Measurements from ENCODE around the gene CEP170B. TPM values are rescaled to one million over a fixed set of nuclear protein-coding genes. Genes with fewer than 3 reads are reported as not detected.
A peak's percentile ranks its signal among the peaks of the same experiment; 100 is the strongest.

The CEP170B gene
- total RNA-seq = 1 to 10 TPM; 3.0 TPM

DNA sequence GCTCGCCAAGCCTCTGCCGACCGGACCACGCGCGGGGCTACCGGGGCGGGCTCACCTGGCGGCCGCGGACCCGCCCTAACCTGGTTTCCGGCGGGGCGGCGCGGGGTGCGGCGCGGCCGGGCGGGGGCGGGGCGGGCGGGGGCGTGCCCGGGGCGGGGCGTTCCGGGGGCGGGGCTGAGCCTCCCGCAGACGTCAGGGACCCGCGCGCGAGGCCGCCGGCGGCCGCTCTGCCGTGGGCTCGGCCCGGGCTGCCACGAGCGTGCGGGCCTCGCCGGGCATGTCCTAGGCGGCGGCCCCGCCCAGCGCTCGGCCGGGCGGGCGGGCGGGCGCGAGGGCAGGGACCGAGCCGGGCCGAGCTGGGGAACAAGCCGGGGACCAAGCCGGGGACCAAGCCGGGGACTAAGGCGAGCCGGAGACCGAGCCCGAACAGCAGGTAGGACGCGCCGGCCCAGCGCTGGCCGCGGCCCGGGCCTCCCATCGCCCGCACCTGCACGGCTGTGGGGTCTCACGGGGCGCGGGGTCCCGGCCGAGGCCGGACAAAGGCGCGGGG is at the start of gene CEP170B:
Gene CEP170B (plus strand): TSS at position 188 of the 550 bp plus-strand sequence. CDS start 3,183 bp downstream, outside the sequence.
- peak; percentile 40 for DNase-seq
- ChIA-PET POLR2A (no interaction called here), CTCF (no interaction called here)
- H3K36me3 Mint-ChIP-seq (ENCODE audit: low read depth) = no peaks in the 10 kb centered on the region
- peaks cover 12% of the 10 kb centered on the region for H3K4me1 Mint-ChIP-seq
- peaks cover 27% of the 10 kb centered on the region for H3K27me3 Mint-ChIP-seq
- H3K4me3 Mint-ChIP-seq = peak within 1 kb of the TSS; percentile 58
- no peaks in the 10 kb centered on the region for H3K9me3 Mint-ChIP-seq
- H3K27ac Mint-ChIP-seq = peak within 1 kb of the TSS; percentile 41

DNA sequence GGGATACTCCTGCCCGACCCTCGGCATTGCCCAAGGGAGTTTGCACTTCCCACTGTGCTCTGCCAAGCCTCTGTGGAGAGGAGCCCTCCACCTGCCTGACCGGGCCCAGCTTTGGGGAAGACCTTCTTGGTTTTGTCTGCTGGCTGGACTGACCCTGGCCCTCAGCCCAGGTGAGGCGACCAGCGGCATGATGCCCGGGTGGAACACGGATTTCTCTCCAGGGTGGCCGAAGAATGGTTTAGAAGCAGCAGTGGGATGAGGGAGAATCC is 48.5 kb upstream of the CEP170B start:
- Mint-ChIP-seq H3K4me3 (peak overlapping the region; percentile 86), H3K9me3 (no peaks in the 10 kb centered on the region), H3K27me3 (no peaks in the 10 kb centered on the region), H3K36me3 (ENCODE audit: low read depth) (peaks cover 3% of the 10 kb centered on the region), H3K4me1 (peaks cover 23% of the 10 kb centered on the region), H3K27ac (peak overlapping the region; percentile 92)
- DNase-seq = no peak
- POLR2A ChIA-PET = no interaction called here
- CTCF ChIA-PET = interaction anchor here (0.6 kb wide), 1 partner anchor 1858 kb away, joined by 3 read pairs; no protein-coding TSS in a partner anchor

GRCh38 chr14:104817930-104818713 is 46.9 kb upstream of the CEP170B start:
- ChIA-PET POLR2A (no interaction called here), CTCF (interaction anchor here (0.8 to 1.2 kb wide), 3 partner anchors 13 to 49 kb away, joined by 3 to 4 read pairs (median 3); no protein-coding TSS in a partner anchor)
- Mint-ChIP-seq H3K4me1 (peaks cover 20% of the 10 kb centered on the region), H3K4me3 (no peak overlapping the region), H3K27ac (no peak overlapping the region), H3K27me3 (no peaks in the 10 kb centered on the region), H3K9me3 (no peaks in the 10 kb centered on the region), H3K36me3 (ENCODE audit: low read depth) (peaks cover 3% of the 10 kb centered on the region)
- no peak for DNase-seq

- no peaks in the 10 kb centered on the region for H3K9me3 Mint-ChIP-seq
- CTCF ChIA-PET = interaction anchor here (0.8 to 1.2 kb wide), 4 partner anchors 12 to 50 kb away, joined by 3 to 4 read pairs (median 3); partner anchors contain the start of gene ZBTB42
- no peaks in the 10 kb centered on the region for H3K27me3 Mint-ChIP-seq
- peaks cover 3% of the 10 kb centered on the region for H3K36me3 Mint-ChIP-seq (ENCODE audit: low read depth)
- H3K4me1 Mint-ChIP-seq = peaks cover 17% of the 10 kb centered on the region
- no peak overlapping the region for H3K27ac Mint-ChIP-seq
- DNase-seq = no peak
- no peak overlapping the region for H3K4me3 Mint-ChIP-seq
- POLR2A ChIA-PET = no interaction called here
Observed at GRCh38 chr14:104818714-104819161, 46.3 kb upstream of the CEP170B start.

DNA sequence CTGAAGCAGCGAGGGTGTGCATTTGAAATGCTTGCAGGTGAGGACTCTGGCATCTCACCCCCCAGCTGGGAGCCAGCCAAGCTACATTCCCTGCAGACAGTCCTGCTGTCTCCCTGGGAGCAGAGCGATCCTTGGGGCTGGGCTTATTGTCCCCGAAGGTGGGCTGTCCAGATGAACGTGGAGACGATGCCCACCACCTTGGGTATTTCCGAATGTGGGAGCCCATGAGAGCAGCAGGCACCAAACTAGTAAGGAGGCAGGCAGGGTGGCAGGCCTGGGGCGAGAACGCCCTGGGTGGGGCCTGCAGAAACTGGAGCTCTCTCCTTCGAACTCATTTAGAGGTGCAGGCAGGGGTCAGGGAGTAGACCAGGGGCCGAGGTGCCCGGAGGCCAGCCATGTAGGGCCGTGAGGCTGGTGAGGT is 45.7 kb upstream of the CEP170B start:
- H3K9me3 Mint-ChIP-seq = peaks cover 1% of the 10 kb centered on the region
- H3K27me3 Mint-ChIP-seq = peaks cover 2% of the 10 kb centered on the region
- H3K27ac Mint-ChIP-seq = no peak overlapping the region
- POLR2A ChIA-PET = no interaction called here
- H3K36me3 Mint-ChIP-seq (ENCODE audit: low read depth) = peaks cover 3% of the 10 kb centered on the region
- H3K4me1 Mint-ChIP-seq = peaks cover 10% of the 10 kb centered on the region
- no peak overlapping the region for H3K4me3 Mint-ChIP-seq
- no peak for DNase-seq
- CTCF ChIA-PET = interaction anchor here (1.0 to 1.2 kb wide), 3 partner anchors 19 to 51 kb away, joined by 3 to 4 read pairs (median 3); partner anchors contain the start of gene ZBTB42

- Mint-ChIP-seq H3K27me3 (peaks cover 15% of the 10 kb centered on the region), H3K9me3 (peaks cover 10% of the 10 kb centered on the region), H3K36me3 (ENCODE audit: low read depth) (peaks cover 8% of the 10 kb centered on the region), H3K4me3 (no peak overlapping the region), H3K4me1 (peaks cover 16% of the 10 kb centered on the region), H3K27ac (no peak overlapping the region)
- ChIA-PET CTCF (interaction anchor here (1.4 kb wide), 1 partner anchor 52 kb away, joined by 7 read pairs; no protein-coding TSS in a partner anchor), POLR2A (no interaction called here)
- DNase-seq = no peak
Observed at GRCh38 chr14:104820669-104821228, 44.3 kb upstream of the CEP170B start.

DNA sequence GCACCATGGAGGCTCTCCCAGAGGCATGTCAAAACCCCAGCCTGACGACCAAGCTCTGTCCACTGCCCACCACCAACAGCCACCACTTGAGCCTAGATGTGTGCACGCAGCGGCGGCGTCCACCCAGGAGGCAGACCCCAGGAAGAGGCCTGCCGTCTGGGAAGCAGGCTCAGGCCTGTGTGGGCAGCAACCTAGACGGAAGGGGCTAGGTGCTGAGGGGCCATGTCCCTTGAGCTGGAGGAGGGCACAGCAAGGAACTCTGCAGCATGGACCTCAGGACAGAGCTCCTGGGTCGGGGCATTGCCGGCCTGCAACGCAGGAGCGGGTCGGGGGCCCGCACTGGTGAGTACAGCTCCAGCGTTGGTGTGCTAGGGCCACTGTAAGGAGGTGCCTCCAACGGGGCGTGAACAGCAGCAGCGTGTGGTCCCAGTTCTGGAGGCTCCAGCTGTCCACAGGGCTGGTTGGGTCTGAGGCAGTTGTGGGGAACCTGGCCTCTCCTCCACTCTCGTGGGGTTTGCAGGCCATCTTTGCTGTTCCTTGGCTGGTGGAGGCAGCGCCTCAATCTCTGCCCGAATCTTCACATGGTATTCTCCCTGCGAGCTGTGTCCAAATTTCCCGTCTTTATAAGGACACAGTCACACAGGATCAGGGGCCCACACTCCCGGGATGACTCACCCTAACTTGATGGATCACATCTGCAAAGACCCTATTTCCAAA is 43.7 kb upstream of the CEP170B start:
- Mint-ChIP-seq H3K4me1 (peaks cover 20% of the 10 kb centered on the region), H3K36me3 (ENCODE audit: low read depth) (peaks cover 8% of the 10 kb centered on the region), H3K27me3 (peaks cover 16% of the 10 kb centered on the region), H3K9me3 (peaks cover 10% of the 10 kb centered on the region), H3K27ac (no peak overlapping the region), H3K4me3 (no peak overlapping the region)
- POLR2A ChIA-PET = no interaction called here
- CTCF ChIA-PET = interaction anchor here (0.7 to 1.4 kb wide), 2 partner anchors 53 kb away, joined by 3 to 7 read pairs; no protein-coding TSS in a partner anchor
- no peak for DNase-seq

DNA sequence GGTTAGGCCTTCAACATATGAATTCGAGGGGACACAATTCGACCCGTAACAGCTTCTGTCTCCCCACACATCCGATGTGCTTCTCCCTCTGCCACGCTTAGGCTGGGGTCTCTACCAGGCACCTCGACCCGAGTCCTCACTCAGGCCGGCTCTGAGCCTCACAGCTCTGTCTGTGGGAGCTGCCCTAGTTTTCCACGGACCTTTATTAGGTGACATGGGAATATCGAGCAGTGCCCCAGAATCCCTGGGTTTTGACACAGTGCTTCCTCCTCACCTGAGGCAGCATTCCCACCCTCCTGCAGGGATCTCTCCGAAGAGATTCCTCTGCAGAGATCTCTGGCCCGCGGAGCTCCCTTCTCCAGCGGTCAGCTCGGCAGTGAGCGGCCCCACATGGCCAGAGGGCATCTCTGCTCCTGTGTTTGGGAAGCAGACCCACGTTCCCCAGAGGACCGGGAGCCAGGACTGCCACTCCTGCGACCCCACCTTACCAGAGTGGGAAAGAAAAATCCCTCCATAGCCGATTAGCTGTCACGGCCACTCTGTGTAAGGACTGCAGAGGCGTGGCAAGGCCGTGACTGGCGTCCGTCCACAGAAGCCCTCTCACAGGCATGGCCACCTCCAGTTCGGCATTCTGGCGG is 43.0 kb upstream of the CEP170B start:
- peaks cover 19% of the 10 kb centered on the region for H3K27me3 Mint-ChIP-seq
- ChIA-PET CTCF (interaction anchor here (0.7 to 1.1 kb wide), 2 partner anchors 54 kb away, joined by 3 read pairs; no protein-coding TSS in a partner anchor), POLR2A (no interaction called here)
- no peak overlapping the region for H3K27ac Mint-ChIP-seq
- no peak for DNase-seq
- H3K4me1 Mint-ChIP-seq = peaks cover 16% of the 10 kb centered on the region
- peaks cover 8% of the 10 kb centered on the region for H3K36me3 Mint-ChIP-seq (ENCODE audit: low read depth)
- H3K9me3 Mint-ChIP-seq = peaks cover 10% of the 10 kb centered on the region
- no peak overlapping the region for H3K4me3 Mint-ChIP-seq

- no peak overlapping the region for H3K4me3 Mint-ChIP-seq
- POLR2A ChIA-PET = no interaction called here
- CTCF ChIA-PET = interaction anchor here (1.1 kb wide), 1 partner anchor 55 kb away, joined by 3 read pairs; no protein-coding TSS in a partner anchor
- DNase-seq = no peak
- H3K27me3 Mint-ChIP-seq = peaks cover 26% of the 10 kb centered on the region
- peaks cover 8% of the 10 kb centered on the region for H3K36me3 Mint-ChIP-seq (ENCODE audit: low read depth)
- H3K9me3 Mint-ChIP-seq = peaks cover 10% of the 10 kb centered on the region
- H3K27ac Mint-ChIP-seq = no peak overlapping the region
- H3K4me1 Mint-ChIP-seq = peaks cover 23% of the 10 kb centered on the region
Observed at GRCh38 chr14:104822821-104823615, 42.0 kb upstream of the CEP170B start.

DNA sequence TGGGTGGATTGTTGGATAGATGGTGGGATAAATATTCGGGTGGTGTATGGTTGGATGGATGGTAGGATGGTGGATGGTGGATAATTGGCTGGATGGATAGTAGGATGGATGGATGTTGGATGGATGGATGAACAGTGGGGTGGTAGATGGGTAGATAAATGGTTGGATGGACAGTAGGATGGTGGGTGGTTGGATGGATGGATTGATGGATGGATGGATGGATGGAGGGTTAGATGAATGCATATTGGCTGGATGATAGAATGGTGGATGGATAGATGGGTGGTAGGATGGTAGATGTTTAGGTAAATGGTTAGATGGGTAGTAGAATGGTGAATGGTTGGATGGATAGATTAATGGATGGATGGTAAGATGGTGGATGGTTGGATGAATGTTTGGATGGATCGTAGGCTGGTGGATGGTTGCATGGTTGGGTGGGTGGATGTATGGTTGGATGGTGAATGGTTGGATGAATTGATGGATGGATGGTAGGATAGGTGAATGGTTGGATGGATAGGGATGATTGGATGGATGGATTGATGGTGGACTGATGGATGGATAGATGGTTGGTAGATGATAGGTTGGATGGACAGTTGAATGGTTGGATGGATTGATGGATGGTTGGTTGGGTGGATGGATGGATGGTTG is 40.6 kb upstream of the CEP170B start:
- H3K27ac Mint-ChIP-seq = no peak overlapping the region
- POLR2A ChIA-PET = no interaction called here
- peak overlapping the region; percentile 25 for H3K4me3 Mint-ChIP-seq
- H3K27me3 Mint-ChIP-seq = peaks cover 26% of the 10 kb centered on the region
- H3K36me3 Mint-ChIP-seq (ENCODE audit: low read depth) = peaks cover 5% of the 10 kb centered on the region
- peaks cover 10% of the 10 kb centered on the region for H3K9me3 Mint-ChIP-seq
- H3K4me1 Mint-ChIP-seq = peaks cover 23% of the 10 kb centered on the region
- no peak for DNase-seq
- CTCF ChIA-PET = interaction anchor here (1.3 kb wide), 1 partner anchor 30 kb away, joined by 5 read pairs; no protein-coding TSS in a partner anchor

- peaks cover 5% of the 10 kb centered on the region for H3K36me3 Mint-ChIP-seq (ENCODE audit: low read depth)
- peaks cover 23% of the 10 kb centered on the region for H3K4me1 Mint-ChIP-seq
- CTCF ChIA-PET = interaction anchor here (0.6 to 2.9 kb wide), 21 partner anchors 16 to 250 kb away, joined by 3 to 26 read pairs (median 4); partner anchors contain the start of genes SIVA1 and ZBTB42
- H3K4me3 Mint-ChIP-seq = peak overlapping the region; percentile 70
- no peak overlapping the region for H3K27ac Mint-ChIP-seq
- POLR2A ChIA-PET = interaction anchor here (0.6 to 1.3 kb wide), 3 partner anchors 35 to 175 kb away, joined by 3 to 9 read pairs (median 3); partner anchors contain the start of gene SIVA1
- H3K27me3 Mint-ChIP-seq = peaks cover 26% of the 10 kb centered on the region
- peak; percentile 93 for DNase-seq
- H3K9me3 Mint-ChIP-seq = peaks cover 10% of the 10 kb centered on the region
Observed at GRCh38 chr14:104826189-104826860, 38.7 kb upstream of the CEP170B start.

Data from activated CD4-positive, alpha-beta T cell treated with anti-CD3 and anti-CD28 coated beads, Interleukin-2, amount 10 ng/mL, durations not matched to agents 7 days and 5 days (primary cell).